Body of pancreas (tissue), 4 donors: ENCODE results near the gene ANO10.

Experiments
- POLR2A ChIP-seq, 3 donors: fragments of 450-650 bp; IDR thresholded peaks; one replicate each; pipeline ENCODE4 v1.6.1; 2016; ENCODE audit warnings: antibody characterized with exemption in 3 of 3, mild to moderate bottlenecking in 2 of 3
- TF ChIP-seq, protein P1 (sequence below), 7 experiments: fragments of 450-650 bp in 4 of 7; fragments of 200-600 bp in 3 of 7; sonication (generic) in 3 of 7; IDR thresholded peaks; one replicate each; pipeline ENCODE4 v1.5.1; 2016 to 2019; ENCODE audit warnings: antibody characterized with exemption in 7 of 7

DNA sequence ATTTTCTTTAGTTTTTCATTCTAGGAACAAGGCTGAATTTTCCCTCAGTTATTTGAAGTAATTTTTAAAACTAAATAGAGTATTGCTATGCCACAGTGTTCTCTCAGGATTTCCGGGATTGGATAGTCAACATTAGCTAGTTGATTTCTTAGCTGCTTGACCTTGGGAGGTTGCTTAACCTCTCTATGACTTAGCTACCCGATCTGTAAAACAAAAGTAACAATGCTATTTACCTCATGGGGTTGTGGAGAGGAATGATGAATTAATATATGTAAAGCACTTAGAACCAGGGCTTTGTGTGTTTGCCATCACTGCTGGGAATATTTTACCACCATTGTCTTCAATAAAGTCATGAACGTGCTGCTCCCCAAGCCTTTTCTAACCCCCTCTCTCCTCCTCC lies 278.0 kb downstream of the ANO10 start:
- TF ChIP-seq, protein P1, sequence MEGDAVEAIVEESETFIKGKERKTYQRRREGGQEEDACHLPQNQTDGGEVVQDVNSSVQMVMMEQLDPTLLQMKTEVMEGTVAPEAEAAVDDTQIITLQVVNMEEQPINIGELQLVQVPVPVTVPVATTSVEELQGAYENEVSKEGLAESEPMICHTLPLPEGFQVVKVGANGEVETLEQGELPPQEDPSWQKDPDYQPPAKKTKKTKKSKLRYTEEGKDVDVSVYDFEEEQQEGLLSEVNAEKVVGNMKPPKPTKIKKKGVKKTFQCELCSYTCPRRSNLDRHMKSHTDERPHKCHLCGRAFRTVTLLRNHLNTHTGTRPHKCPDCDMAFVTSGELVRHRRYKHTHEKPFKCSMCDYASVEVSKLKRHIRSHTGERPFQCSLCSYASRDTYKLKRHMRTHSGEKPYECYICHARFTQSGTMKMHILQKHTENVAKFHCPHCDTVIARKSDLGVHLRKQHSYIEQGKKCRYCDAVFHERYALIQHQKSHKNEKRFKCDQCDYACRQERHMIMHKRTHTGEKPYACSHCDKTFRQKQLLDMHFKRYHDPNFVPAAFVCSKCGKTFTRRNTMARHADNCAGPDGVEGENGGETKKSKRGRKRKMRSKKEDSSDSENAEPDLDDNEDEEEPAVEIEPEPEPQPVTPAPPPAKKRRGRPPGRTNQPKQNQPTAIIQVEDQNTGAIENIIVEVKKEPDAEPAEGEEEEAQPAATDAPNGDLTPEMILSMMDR (IDR thresholded peaks at IDR 0.05) = no peak
- no peak for TF ChIP-seq POLR2A (IDR thresholded peaks at IDR 0.05)
